Femur (tissue), 1 donor: ENCODE measurements around the gene OR9A4.
"Not testable (repeated sequence)": the region's sequence is repeated elsewhere in the genome, so short reads cannot be mapped to it uniquely, and the experiment has no call there.

Experiments used
- DNase-seq: peaks from one replicate; pipeline ENCODE4 v3.0.0-alpha.2; 2017

Gene OR9A4

GRCh38 chr7:141916099-141916498, at the start of gene OR9A4:
TSS of gene OR9A4 (plus strand) at chr7:141916399. CDS start at chr7:141918876, 2,477 bp downstream.
- DNase-seq: no peak

- DNase-seq: no peak
These were observed 49.2 kb upstream of the OR9A4 start for GRCh38 chr7:141866974-141867373.

- DNase-seq: no peak
These were observed 43.3 kb upstream of the OR9A4 start for GRCh38 chr7:141872931-141873330.

- DNase-seq: no peak
These were observed 41.4 kb upstream of the OR9A4 start for GRCh38 chr7:141874787-141875186.

GRCh38 chr7:141875453-141875852, 40.7 kb upstream of the OR9A4 start:
- DNase-seq: no peak

- no peak for DNase-seq
These were observed 39.8 kb upstream of the OR9A4 start for GRCh38 chr7:141876371-141876770.

- no peak for DNase-seq
These were observed 38.8 kb upstream of the OR9A4 start for GRCh38 chr7:141877365-141877764.

GRCh38 chr7:141880960-141881359, 35.2 kb upstream of the OR9A4 start:
- DNase-seq: no peak

GRCh38 chr7:141884539-141885225, 31.5 kb upstream of the OR9A4 start:
- DNase-seq: no peak

- DNase-seq: no peak
These were observed 26.9 kb upstream of the OR9A4 start for GRCh38 chr7:141889321-141889720.

- DNase-seq: no peak
These were observed 24.9 kb upstream of the OR9A4 start for GRCh38 chr7:141891336-141891735.

GRCh38 chr7:141899366-141899765, 16.8 kb upstream of the OR9A4 start:
- DNase-seq: not testable (repeated sequence)

GRCh38 chr7:141906285-141906684, 9.9 kb upstream of the OR9A4 start:
- DNase-seq: no peak

GRCh38 chr7:141911391-141911790, 4.8 kb upstream of the OR9A4 start:
- no peak for DNase-seq

GRCh38 chr7:141915565-141915964, 634 bp upstream of the OR9A4 start:
- DNase-seq: no peak

- DNase-seq: no peak
These were observed 4.1 kb downstream of the OR9A4 start for GRCh38 chr7:141920281-141920680.

GRCh38 chr7:141928146-141928844, 12.1 kb downstream of the OR9A4 start:
- DNase-seq: no peak

GRCh38 chr7:141928845-141929195, 12.6 kb downstream of the OR9A4 start:
- no peak for DNase-seq

- no peak for DNase-seq
These were observed 14.0 kb downstream of the OR9A4 start for GRCh38 chr7:141930211-141930610.

GRCh38 chr7:141941075-141941474, 24.9 kb downstream of the OR9A4 start:
- no peak for DNase-seq

- no peak for DNase-seq
These were observed 27.6 kb downstream of the OR9A4 start for GRCh38 chr7:141943846-141944245.

- no peak for DNase-seq
These were observed 28.6 kb downstream of the OR9A4 start for GRCh38 chr7:141944811-141945210.

GRCh38 chr7:141945356-141945755, 29.2 kb downstream of the OR9A4 start:
- DNase-seq: no peak

- no peak for DNase-seq
These were observed 30.6 kb downstream of the OR9A4 start, which contains the start of gene CLEC5A for GRCh38 chr7:141946796-141947195. TSS of gene CLEC5A (minus strand) at chr7:141946974. CDS start at chr7:141946292, 682 bp downstream.

GRCh38 chr7:141949021-141949420, 32.8 kb downstream of the OR9A4 start:
- no peak for DNase-seq
